ENCODE measurements around the gene GRPEL1.
"Not testable (repeated sequence)": the region's sequence is repeated elsewhere in the genome, so short reads cannot be mapped to it uniquely, and the experiment has no call there.

The GRPEL1 gene

DNA sequence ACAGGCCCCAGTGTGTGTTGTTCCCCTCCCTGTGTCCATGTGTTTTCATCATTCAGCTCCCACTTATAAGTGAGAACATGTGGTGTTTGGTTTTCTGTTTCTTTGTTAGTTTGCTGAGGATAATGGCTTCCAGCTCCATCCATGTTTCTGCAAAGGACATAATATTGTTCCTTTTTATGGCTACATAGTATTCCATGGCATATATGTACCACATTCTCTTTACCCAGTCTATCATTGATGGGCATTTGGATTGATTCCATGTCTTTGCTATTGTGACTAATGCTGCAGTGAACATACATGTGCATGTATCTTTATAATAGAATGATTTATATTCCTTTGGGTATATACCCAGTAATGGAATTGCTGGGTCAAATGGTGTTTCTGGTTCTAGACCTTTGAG lies 11.6 kb upstream of the GRPEL1 start:
- not testable (repeated sequence) for H3K9ac ChIP-seq (ENCODE audit: low read depth, low read length); H3K36me3 ChIP-seq (ENCODE audit: insufficient read depth, low read length); H3K4me1 ChIP-seq (ENCODE audit: insufficient read depth, low read length); H3K9me3 ChIP-seq (ENCODE audit: control insufficient read depth, insufficient read depth, low read length)

GRCh38 chr4:7078025-7078424 lies 10.2 kb upstream of the GRPEL1 start:
- Histone ChIP-seq H3K9ac (ENCODE audit: low read depth, low read length) (no peak overlapping the region), H3K4me1 (ENCODE audit: insufficient read depth, low read length) (no peaks in the 10 kb centered on the region; the same call in 1 of the 2 replicates), H3K36me3 (ENCODE audit: insufficient read depth, low read length) (no peaks in the 10 kb centered on the region), H3K9me3 (ENCODE audit: control insufficient read depth, insufficient read depth, low read length) (no peaks in the 10 kb centered on the region)

DNA sequence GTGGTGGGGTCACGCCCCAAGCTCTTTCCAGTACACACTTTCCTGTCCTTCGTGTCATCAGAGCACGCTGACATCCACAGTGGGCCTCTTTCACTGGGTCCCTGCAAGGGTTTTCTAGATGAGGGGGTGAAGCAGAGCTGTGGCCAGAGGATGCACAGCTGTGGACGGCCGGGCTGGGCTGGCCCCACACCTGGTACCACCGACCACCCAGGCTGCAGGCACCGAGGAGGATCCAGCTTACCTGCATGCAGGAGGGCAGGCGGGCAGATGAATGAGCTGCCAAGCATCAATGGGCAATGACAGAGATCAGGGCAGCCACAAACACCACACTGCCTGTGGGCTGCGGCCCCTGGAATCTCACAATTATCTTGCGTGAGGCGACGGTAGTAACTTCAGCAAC lies 9.5 kb upstream of the GRPEL1 start:
- Histone ChIP-seq H3K9me3 (ENCODE audit: control insufficient read depth, insufficient read depth, low read length) (no peaks in the 10 kb centered on the region), H3K36me3 (ENCODE audit: insufficient read depth, low read length) (no peaks in the 10 kb centered on the region), H3K4me1 (ENCODE audit: insufficient read depth, low read length) (no peaks in the 10 kb centered on the region; the same call in 1 of the 2 replicates), H3K9ac (ENCODE audit: low read depth, low read length) (no peak overlapping the region)

DNA sequence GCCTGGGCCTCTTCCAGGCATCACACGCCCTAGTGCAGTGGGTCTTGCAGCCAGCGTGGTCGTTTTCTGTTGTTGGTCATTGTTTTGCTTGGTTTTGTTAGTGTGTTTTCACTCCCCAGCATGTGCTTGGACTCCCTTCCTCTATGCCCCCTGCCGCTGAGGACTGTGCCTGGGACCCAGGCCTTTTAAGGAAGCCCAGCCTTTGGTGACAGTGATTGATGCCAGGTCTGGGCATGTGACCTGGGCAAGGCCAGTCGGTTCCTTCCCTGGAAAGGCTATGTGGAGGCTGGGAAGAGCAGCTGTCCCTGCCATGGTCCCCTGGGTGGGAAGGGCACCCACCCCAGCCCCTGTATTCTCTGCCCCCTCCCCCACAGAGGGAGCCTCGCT lies 8.8 kb upstream of the GRPEL1 start:
- no peaks in the 10 kb centered on the region for H3K4me1 ChIP-seq (ENCODE audit: insufficient read depth, low read length)
- H3K9me3 ChIP-seq (ENCODE audit: control insufficient read depth, insufficient read depth, low read length): no peaks in the 10 kb centered on the region
- no peak overlapping the region for H3K9ac ChIP-seq (ENCODE audit: low read depth, low read length)
- H3K36me3 ChIP-seq (ENCODE audit: insufficient read depth, low read length): no peaks in the 10 kb centered on the region

GRCh38 chr4:7075962-7076695 lies 8.3 kb upstream of the GRPEL1 start:
- H3K9me3 ChIP-seq (ENCODE audit: control insufficient read depth, insufficient read depth, low read length): no peaks in the 10 kb centered on the region
- H3K9ac ChIP-seq (ENCODE audit: low read depth, low read length): no peak overlapping the region
- H3K4me1 ChIP-seq (ENCODE audit: insufficient read depth, low read length): no peaks in the 10 kb centered on the region
- no peaks in the 10 kb centered on the region for H3K36me3 ChIP-seq (ENCODE audit: insufficient read depth, low read length)

- Histone ChIP-seq H3K36me3 (ENCODE audit: insufficient read depth, low read length) (no peaks in the 10 kb centered on the region), H3K9me3 (ENCODE audit: control insufficient read depth, insufficient read depth, low read length) (no peaks in the 10 kb centered on the region), H3K9ac (ENCODE audit: low read depth, low read length) (no peak overlapping the region), H3K4me1 (ENCODE audit: insufficient read depth, low read length) (no peaks in the 10 kb centered on the region)
Measured at GRCh38 chr4:7074426-7074825, 6.6 kb upstream of the GRPEL1 start.

DNA sequence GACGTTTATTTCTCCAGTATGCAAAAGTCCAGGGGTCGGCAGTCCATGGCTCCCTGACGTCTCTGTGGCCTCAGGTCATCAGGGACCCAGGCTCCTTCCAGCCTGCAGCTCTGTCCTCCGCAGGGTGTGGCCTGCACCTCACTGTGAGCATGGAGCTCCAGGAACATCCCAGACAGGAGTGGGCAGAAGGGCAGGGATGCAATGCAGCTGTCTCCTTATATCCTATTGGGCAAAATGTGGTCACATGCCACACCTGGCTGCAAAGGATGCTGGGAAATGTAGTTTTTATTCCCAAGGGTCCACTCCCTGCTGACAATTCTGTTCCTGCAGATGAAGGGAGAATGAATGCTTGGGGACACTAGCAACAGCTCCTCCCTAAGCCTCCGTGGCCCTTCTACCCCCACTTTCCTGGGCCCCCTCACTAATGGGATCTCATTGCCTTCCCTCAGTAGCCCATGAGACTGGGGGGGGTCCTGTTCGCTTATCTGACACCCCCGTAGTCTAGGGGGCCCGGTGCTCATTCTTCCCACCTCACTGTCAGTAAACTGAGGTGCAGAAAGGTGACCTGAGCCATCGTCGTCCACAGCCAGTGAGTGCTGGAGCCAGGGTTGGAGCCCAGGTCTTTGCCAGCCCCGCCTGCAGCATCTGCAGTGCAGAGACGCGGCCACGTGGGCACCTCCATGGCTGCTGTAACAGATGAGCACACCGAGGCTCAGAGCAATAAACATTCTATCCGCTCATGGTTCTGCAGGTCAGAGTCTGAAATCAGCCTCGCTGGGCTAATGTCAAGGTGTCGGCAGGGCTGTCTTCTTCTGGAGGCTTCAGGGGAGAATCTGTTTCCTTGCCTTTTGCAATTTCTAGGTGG lies 5.9 kb upstream of the GRPEL1 start:
- Histone ChIP-seq H3K4me1 (ENCODE audit: insufficient read depth, low read length) (no peaks in the 10 kb centered on the region), H3K9me3 (ENCODE audit: control insufficient read depth, insufficient read depth, low read length) (no peaks in the 10 kb centered on the region), H3K9ac (ENCODE audit: low read depth, low read length) (no peak overlapping the region), H3K36me3 (ENCODE audit: insufficient read depth, low read length) (no peaks in the 10 kb centered on the region)

- no peaks in the 10 kb centered on the region for H3K9me3 ChIP-seq (ENCODE audit: control insufficient read depth, insufficient read depth, low read length)
Measured at GRCh38 chr4:7073059-7073458, 5.2 kb upstream of the GRPEL1 start.

GRCh38 chr4:7070729-7071511 lies 3.1 kb upstream of the GRPEL1 start:
- Histone ChIP-seq H3K36me3 (ENCODE audit: insufficient read depth, low read length) (no peaks in the 10 kb centered on the region), H3K9me3 (ENCODE audit: control insufficient read depth, insufficient read depth, low read length) (no peaks in the 10 kb centered on the region; the same call in 1 of the 2 replicates), H3K9ac (ENCODE audit: low read depth, low read length) (no peak overlapping the region), H3K4me1 (ENCODE audit: insufficient read depth, low read length) (no peaks in the 10 kb centered on the region)

More at GRCh38 chr4:7073059-7073458, 5.2 kb upstream of the GRPEL1 start:
- no peaks in the 10 kb centered on the region for H3K36me3 ChIP-seq (ENCODE audit: insufficient read depth, low read length)
- no peak overlapping the region for H3K9ac ChIP-seq (ENCODE audit: low read depth, low read length)
- H3K4me1 ChIP-seq (ENCODE audit: insufficient read depth, low read length): no peaks in the 10 kb centered on the region

DNA sequence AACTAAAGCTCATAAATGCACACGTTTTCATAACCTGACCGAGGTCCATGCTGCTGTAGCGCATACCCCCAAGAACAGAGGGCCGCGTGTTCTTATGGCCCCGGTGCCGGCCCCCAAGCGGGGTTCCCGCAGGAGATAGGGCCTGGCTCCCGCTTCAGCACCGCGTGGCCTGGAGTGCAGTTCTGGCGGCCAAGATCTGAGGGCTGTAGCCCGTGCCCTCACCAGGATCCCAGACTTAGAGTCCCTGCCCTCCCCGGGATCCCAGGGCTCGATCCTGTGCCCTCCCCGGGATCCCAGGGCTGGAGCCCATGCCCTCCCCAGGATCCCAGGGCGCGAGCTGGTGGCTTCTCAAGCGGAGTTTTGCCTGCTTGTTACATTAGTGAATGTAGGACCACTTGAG lies 1.0 kb upstream of the GRPEL1 start:
- H3K4me1 ChIP-seq (ENCODE audit: insufficient read depth, low read length): no peaks in the 10 kb centered on the region
- H3K36me3 ChIP-seq (ENCODE audit: insufficient read depth, low read length): no peaks in the 10 kb centered on the region
- peak overlapping the region; percentile 66; the same call in 1 of the 2 replicates for H3K9ac ChIP-seq (ENCODE audit: low read depth, low read length)
- no peaks in the 10 kb centered on the region; the same call in 1 of the 2 replicates for H3K9me3 ChIP-seq (ENCODE audit: control insufficient read depth, insufficient read depth, low read length)

GRCh38 chr4:7068279-7068842 lies 497 bp upstream of the GRPEL1 start:
- peaks cover 4% of the 10 kb centered on the region; the same call in 1 of the 2 replicates for H3K36me3 ChIP-seq (ENCODE audit: insufficient read depth, low read length)
- no peaks in the 10 kb centered on the region for H3K4me1 ChIP-seq (ENCODE audit: insufficient read depth, low read length)
- peak overlapping the region; percentile 66; the same call in 1 of the 2 replicates for H3K9ac ChIP-seq (ENCODE audit: low read depth, low read length)
- no peaks in the 10 kb centered on the region; the same call in 1 of the 2 replicates for H3K9me3 ChIP-seq (ENCODE audit: control insufficient read depth, insufficient read depth, low read length)

DNA sequence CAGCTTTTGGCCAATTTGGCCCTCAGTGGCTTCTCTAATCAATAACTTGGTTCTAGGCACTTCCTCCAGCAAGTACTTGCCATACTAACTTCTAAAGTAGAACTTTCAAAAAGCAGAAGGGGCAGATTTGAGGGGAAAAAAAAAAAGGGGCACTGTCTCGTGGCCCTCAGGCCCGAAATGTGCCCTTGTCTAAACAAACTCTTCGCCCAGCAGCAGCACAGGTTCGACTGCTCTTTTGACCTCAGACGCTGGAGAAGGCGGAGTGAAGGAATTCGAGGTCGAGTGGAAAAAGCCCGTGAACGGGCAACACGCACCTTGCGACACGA lies 775 bp downstream of the GRPEL1 start:
- peaks cover 6% of the 10 kb centered on the region; the same call in 1 of the 2 replicates for H3K36me3 ChIP-seq (ENCODE audit: insufficient read depth, low read length)
- no peaks in the 10 kb centered on the region for H3K4me1 ChIP-seq (ENCODE audit: insufficient read depth, low read length)
- peak overlapping the region; percentile 98 for H3K9ac ChIP-seq (ENCODE audit: low read depth, low read length)
- no peaks in the 10 kb centered on the region; the same call in 1 of the 2 replicates for H3K9me3 ChIP-seq (ENCODE audit: control insufficient read depth, insufficient read depth, low read length)

- Histone ChIP-seq H3K9me3 (ENCODE audit: control insufficient read depth, insufficient read depth, low read length) (no peaks in the 10 kb centered on the region; the same call in 1 of the 2 replicates), H3K9ac (ENCODE audit: low read depth, low read length) (peak overlapping the region; percentile 98; the same call in 1 of the 2 replicates), H3K4me1 (ENCODE audit: insufficient read depth, low read length) (no peaks in the 10 kb centered on the region), H3K36me3 (ENCODE audit: insufficient read depth, low read length) (peaks cover 9% of the 10 kb centered on the region)
Measured at GRCh38 chr4:7066493-7066892, 1.4 kb downstream of the GRPEL1 start.

GRCh38 chr4:7066006-7066405 lies 1.9 kb downstream of the GRPEL1 start:
- no peak overlapping the region for H3K9ac ChIP-seq (ENCODE audit: low read depth, low read length)
- peaks cover 12% of the 10 kb centered on the region for H3K36me3 ChIP-seq (ENCODE audit: insufficient read depth, low read length)
- no peaks in the 10 kb centered on the region for H3K4me1 ChIP-seq (ENCODE audit: insufficient read depth, low read length)
- no peaks in the 10 kb centered on the region; the same call in 1 of the 2 replicates for H3K9me3 ChIP-seq (ENCODE audit: control insufficient read depth, insufficient read depth, low read length)

Data from ES-I3 (cell line).